GM23338 (cell line): ENCODE measurements around the gene SAMD4A. TPM values are rescaled to one million over a fixed set of nuclear protein-coding genes. Genes with fewer than 3 reads are reported as not detected.

Experiments
- ATAC-seq: fragments of 200-7000 bp; cut with Tn5 transposase; 3 replicates; pipeline ENCODE4 v1.9.1; 2020
- DNase-seq: peaks from one replicate; pipeline ENCODE4 v3.0.0-alpha.2; 2015; ENCODE audit warnings: low spot score
- H2AFZ ChIP-seq: fragments of 200-600 bp; sonication (generic); 2 replicates; pipeline ENCODE4 v1.8.0; 2016; ENCODE audit warnings: antibody characterized with exemption, mild to moderate bottlenecking, moderate library complexity
- H3F3A ChIP-seq: fragments of 200-600 bp; sonication (generic); replicated peaks from 2 replicates; pipeline ENCODE4 v1.8.0; 2017; ENCODE audit warnings: antibody characterized with exemption, mixed run types, low read depth
- H3K27ac ChIP-seq: fragments of 200-600 bp; sonication (generic); 2 replicates; pipeline ENCODE4 v1.6.1; 2016; ENCODE audit warnings: low read depth
- H3K27me3 ChIP-seq: fragments of 200-600 bp; sonication (generic); 2 replicates; pipeline ENCODE4 v1.8.0; 2016; ENCODE audit warnings: mild to moderate bottlenecking, mixed run types, moderate library complexity; ENCODE audit not compliant: insufficient read depth
- H3K36me3 ChIP-seq: fragments of 200-600 bp; sonication (generic); 2 replicates; pipeline ENCODE4 v1.8.0; 2016; ENCODE audit warnings: mild to moderate bottlenecking; ENCODE audit not compliant: insufficient read depth
- H3K4me1 ChIP-seq: fragments of 200-600 bp; sonication (generic); 2 replicates; pipeline ENCODE4 v1.8.0; 2016; ENCODE audit warnings: mild to moderate bottlenecking, moderate library complexity; ENCODE audit not compliant: insufficient read depth
- H3K4me2 ChIP-seq: fragments of 200-600 bp; sonication (generic); 2 replicates; pipeline ENCODE4 v1.7.1; 2017; ENCODE audit warnings: mixed run types
- H3K4me3 ChIP-seq: fragments of 200-600 bp; sonication (generic); 2 replicates; pipeline ENCODE4 v1.6.1; 2016; ENCODE audit warnings: mixed run types
- H3K79me2 ChIP-seq: fragments of 200-600 bp; sonication (generic); replicated peaks from 2 replicates; pipeline ENCODE4 v1.8.0; 2017; ENCODE audit warnings: mild to moderate bottlenecking; ENCODE audit not compliant: insufficient read depth
- H3K9me2 ChIP-seq: fragments of 200-600 bp; sonication (generic); 2 replicates; pipeline ENCODE4 v1.8.0; 2017; ENCODE audit not compliant: insufficient read depth
- H4K20me1 ChIP-seq: fragments of 200-600 bp; sonication (generic); replicated peaks from 2 replicates; pipeline ENCODE4 v1.8.0; 2017; ENCODE audit warnings: mild to moderate bottlenecking; ENCODE audit not compliant: insufficient read depth
- H3K27ac Mint-ChIP-seq: 2 replicates; pipeline ENCODE4 v1.8.0; 2020; ENCODE audit warnings: inconsistent platforms, mild to moderate bottlenecking, moderate library complexity, mixed read lengths
- H3K27me3 Mint-ChIP-seq: 3 replicates; pipeline ENCODE4 v1.8.0; 2022; ENCODE audit warnings: low read depth, mild to moderate bottlenecking, moderate library complexity, mixed read lengths, inconsistent platforms; ENCODE audit not compliant: insufficient read depth, poor library complexity
- H3K36me3 Mint-ChIP-seq: 3 replicates; pipeline ENCODE4 v1.8.0; 2021; ENCODE audit warnings: low read depth, mild to moderate bottlenecking, inconsistent platforms, moderate library complexity, mixed read lengths
- H3K4me1 Mint-ChIP-seq: 3 replicates; pipeline ENCODE4 v1.8.0; 2020; ENCODE audit warnings: mild to moderate bottlenecking, inconsistent platforms, mixed read lengths
- H3K4me3 Mint-ChIP-seq: 3 replicates; pipeline ENCODE4 v1.8.0; 2021; ENCODE audit warnings: moderate library complexity, mild to moderate bottlenecking, inconsistent platforms, mixed read lengths
- H3K9me3 Mint-ChIP-seq: 3 replicates; pipeline ENCODE4 v1.8.0; 2020; ENCODE audit warnings: moderate library complexity, mild to moderate bottlenecking, inconsistent platforms, mixed read lengths
- CREB1 ChIP-seq: fragments of 250-450 bp; sonication (Bioruptor Pico); IDR thresholded peaks from 2 replicates; pipeline ENCODE4 v1.5.0; 2020; ENCODE audit warnings: low read depth, mild to moderate bottlenecking, moderate library complexity
- EZH2 ChIP-seq: fragments of 200-600 bp; sonication (generic); IDR thresholded peaks from one replicate; pipeline ENCODE4 v1.8.0; 2017; ENCODE audit warnings: antibody characterized with exemption, mild to moderate bottlenecking, low read depth; ENCODE audit not compliant: unreplicated experiment
- EZH2phosphoT487 ChIP-seq: fragments of 200-600 bp; sonication (generic); IDR thresholded peaks from one replicate; pipeline ENCODE4 v1.8.1; 2018; ENCODE audit warnings: antibody characterized with exemption; ENCODE audit not compliant: unreplicated experiment
- JUNB ChIP-seq: IDR thresholded peaks from one replicate; pipeline ENCODE4 v1.6.1; 2016; ENCODE audit warnings: antibody characterized with exemption; ENCODE audit not compliant: unreplicated experiment
- NANOG ChIP-seq: IDR thresholded peaks from 2 replicates; pipeline ENCODE4 v1.6.1; 2016; ENCODE audit warnings: antibody characterized with exemption, borderline replicate concordance
- POLR2AphosphoS5 ChIP-seq: IDR thresholded peaks from 2 replicates; pipeline ENCODE4 v1.6.1; 2016; ENCODE audit warnings: antibody characterized with exemption, low read depth
- STAT1 ChIP-seq: IDR thresholded peaks from one replicate; pipeline ENCODE4 v1.6.1; 2016; ENCODE audit warnings: antibody characterized with exemption; ENCODE audit not compliant: unreplicated experiment
- ZNF114 ChIP-seq: fragments of 250-450 bp; sonication (Bioruptor Pico); IDR thresholded peaks from 2 replicates; pipeline ENCODE4 v1.5.0; 2020; ENCODE audit warnings: mild to moderate bottlenecking, moderate library complexity
- ZNF331 ChIP-seq: fragments of 250-450 bp; sonication (Bioruptor Pico); IDR thresholded peaks from 2 replicates; pipeline ENCODE4 v1.5.0; 2020; ENCODE audit warnings: low read depth, mild to moderate bottlenecking, moderate library complexity
- polyA plus RNA-seq: library from polyadenylated mRNA; unstranded; fragments of >200 nt; fragmentation: Nextera tagmentation; extraction: Ambion mirVana; gene quantifications from 2 replicates; pipeline ENCODE4 v1.2.1, GENCODE V29; 2016
- total RNA-seq: library from RNA; depleted of rRNA; stranded (reverse); fragments of >200 nt; shearing (Covaris generic); gene quantifications from 2 replicates; pipeline ENCODE4 v1.2.3, GENCODE V29; 2014
- TF ChIP-seq, protein P1 (sequence below), 2 experiments: fragments of 200-600 bp in 1 of 2; sonication (generic) in 1 of 2; conservative IDR thresholded peaks; 2 replicates each; pipeline versions ENCODE4 v1.5.1 to v1.6.1; 2016 to 2017; ENCODE audit warnings: antibody characterized with exemption in 2 of 2, low read depth in 2 of 2, mild to moderate bottlenecking in 2 of 2, moderate library complexity in 1 of 2
- TF ChIP-seq, protein P2 (sequence below): IDR thresholded peaks from 2 replicates; pipeline ENCODE4 v1.6.1; 2016; ENCODE audit warnings: antibody characterized with exemption
- TF ChIP-seq, protein P3 (sequence below): fragments of 250-450 bp; sonication (Bioruptor Pico); IDR thresholded peaks from 2 replicates; pipeline ENCODE4 v1.5.0; 2020; ENCODE audit warnings: mild to moderate bottlenecking, moderate library complexity

SAMD4A gene
- total and polyA plus RNA-seq, 2 experiments from 2014 or later = 1.6 to 6.9 TPM

DNA sequence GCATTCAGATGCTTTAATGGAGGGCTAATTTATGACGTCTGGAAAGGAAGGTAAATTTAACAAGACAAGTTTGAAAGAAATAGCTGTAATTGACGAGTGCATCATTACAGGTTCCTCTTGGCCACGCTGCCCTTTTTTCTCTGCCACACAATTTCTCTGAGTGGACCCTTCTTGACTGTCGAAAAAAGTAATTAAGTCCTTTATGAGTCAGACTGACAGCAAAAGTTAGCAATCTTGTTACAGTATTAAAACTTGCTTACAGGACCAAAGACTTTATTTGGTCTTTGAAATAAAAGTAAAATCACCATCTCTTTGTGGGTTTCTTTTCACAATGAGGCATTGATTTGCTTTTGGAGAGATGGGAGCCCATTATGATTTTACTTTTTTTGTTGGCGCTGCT lies 42.6 kb downstream of the SAMD4A start (continued):
- TF ChIP-seq ZNF331 (no peak), EZH2phosphoT487 (no peak), STAT1 (no peak), ZNF114 (CRISPR knock-in tag) (no peak), POLR2AphosphoS5 (no peak), EZH2 (no peak)
- TF ChIP-seq, protein P1, sequence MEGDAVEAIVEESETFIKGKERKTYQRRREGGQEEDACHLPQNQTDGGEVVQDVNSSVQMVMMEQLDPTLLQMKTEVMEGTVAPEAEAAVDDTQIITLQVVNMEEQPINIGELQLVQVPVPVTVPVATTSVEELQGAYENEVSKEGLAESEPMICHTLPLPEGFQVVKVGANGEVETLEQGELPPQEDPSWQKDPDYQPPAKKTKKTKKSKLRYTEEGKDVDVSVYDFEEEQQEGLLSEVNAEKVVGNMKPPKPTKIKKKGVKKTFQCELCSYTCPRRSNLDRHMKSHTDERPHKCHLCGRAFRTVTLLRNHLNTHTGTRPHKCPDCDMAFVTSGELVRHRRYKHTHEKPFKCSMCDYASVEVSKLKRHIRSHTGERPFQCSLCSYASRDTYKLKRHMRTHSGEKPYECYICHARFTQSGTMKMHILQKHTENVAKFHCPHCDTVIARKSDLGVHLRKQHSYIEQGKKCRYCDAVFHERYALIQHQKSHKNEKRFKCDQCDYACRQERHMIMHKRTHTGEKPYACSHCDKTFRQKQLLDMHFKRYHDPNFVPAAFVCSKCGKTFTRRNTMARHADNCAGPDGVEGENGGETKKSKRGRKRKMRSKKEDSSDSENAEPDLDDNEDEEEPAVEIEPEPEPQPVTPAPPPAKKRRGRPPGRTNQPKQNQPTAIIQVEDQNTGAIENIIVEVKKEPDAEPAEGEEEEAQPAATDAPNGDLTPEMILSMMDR (conservative IDR thresholded peaks at IDR 0.05; ENCODE audit: low read depth in 2 of 2) = no peak
- TF ChIP-seq, protein P2, sequence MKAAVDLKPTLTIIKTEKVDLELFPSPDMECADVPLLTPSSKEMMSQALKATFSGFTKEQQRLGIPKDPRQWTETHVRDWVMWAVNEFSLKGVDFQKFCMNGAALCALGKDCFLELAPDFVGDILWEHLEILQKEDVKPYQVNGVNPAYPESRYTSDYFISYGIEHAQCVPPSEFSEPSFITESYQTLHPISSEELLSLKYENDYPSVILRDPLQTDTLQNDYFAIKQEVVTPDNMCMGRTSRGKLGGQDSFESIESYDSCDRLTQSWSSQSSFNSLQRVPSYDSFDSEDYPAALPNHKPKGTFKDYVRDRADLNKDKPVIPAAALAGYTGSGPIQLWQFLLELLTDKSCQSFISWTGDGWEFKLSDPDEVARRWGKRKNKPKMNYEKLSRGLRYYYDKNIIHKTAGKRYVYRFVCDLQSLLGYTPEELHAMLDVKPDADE = no peak

DNA sequence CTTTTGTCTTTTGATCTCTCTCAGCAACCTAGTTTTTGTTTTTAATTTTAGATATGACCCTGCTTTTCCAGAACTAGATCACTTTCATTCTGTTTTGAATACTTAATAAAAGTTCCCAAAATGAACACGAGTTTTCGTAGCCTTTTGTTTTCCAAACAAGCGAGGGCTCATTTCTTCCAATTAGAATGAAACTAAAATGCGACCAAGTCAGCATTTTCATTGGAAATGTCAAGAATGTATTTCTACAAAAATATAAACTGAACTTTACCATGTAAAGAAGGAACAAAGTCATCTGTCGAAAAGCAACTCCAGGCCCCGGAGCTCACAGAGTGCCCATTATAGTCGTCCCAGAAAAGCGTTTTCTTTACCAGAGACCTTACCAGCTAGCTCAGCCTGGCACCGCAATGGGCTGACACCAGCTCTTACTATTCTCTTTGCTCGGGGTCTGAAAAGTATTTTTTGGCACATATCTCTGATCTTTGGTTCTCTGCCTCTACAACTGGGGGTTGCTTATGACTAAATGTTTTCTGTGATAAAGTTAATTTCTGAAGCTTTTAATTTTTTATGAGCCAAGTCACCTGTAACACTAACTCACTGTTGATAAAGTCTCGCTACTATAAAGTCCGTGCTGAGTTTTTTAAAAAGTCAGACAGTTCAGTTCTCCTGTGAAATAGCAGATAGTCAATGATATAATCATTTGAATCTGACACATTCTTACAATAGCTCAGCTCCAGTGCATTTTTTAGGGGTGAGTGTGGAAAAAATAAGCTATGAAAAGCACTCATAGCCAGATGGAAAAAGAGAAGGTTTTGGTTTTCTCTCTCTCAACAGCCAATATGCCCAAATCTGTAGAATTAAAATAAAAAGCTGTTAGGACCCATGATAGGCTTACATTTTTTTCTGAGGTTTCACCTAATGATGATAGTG lies 43.4 kb downstream of the SAMD4A start:
- Mint-ChIP-seq H3K4me1 (peaks cover 4% of the 10 kb centered on the region; the same call in 2 of the 3 replicates), H3K4me3 (no peak overlapping the region), H3K36me3 (no peaks in the 10 kb centered on the region), H3K9me3 (no peaks in the 10 kb centered on the region; the same call in 2 of the 3 replicates), H3K27ac (no peak overlapping the region), H3K27me3 (peaks cover 2% of the 10 kb centered on the region)
- no peak for DNase-seq
- Histone ChIP-seq H3K27me3 (no peaks in the 10 kb centered on the region), H2AFZ (no peak overlapping the region), H3K4me1 (peaks cover 6% of the 10 kb centered on the region; the same call in 1 of the 2 replicates), H4K20me1 (no peaks in the 10 kb centered on the region), H3K9me2 (no peaks in the 10 kb centered on the region), H3F3A (no peaks in the 10 kb centered on the region), H3K27ac (no peak overlapping the region), H3K4me3 (no peak overlapping the region), H3K4me2 (no peak overlapping the region), H3K79me2 (no peaks in the 10 kb centered on the region), H3K36me3 (no peaks in the 10 kb centered on the region)
- no peak for ATAC-seq
- TF ChIP-seq ZNF331 (no peak), ZNF114 (CRISPR knock-in tag) (no peak), POLR2AphosphoS5 (no peak), EZH2 (no peak), STAT1 (no peak), JUNB (no peak), CREB1 (CRISPR knock-in tag) (no peak), NANOG (no peak)
- TF ChIP-seq, protein P1 (conservative IDR thresholded peaks at IDR 0.05; ENCODE audit: low read depth in 2 of 2) = no peak
- TF ChIP-seq, protein P3, sequence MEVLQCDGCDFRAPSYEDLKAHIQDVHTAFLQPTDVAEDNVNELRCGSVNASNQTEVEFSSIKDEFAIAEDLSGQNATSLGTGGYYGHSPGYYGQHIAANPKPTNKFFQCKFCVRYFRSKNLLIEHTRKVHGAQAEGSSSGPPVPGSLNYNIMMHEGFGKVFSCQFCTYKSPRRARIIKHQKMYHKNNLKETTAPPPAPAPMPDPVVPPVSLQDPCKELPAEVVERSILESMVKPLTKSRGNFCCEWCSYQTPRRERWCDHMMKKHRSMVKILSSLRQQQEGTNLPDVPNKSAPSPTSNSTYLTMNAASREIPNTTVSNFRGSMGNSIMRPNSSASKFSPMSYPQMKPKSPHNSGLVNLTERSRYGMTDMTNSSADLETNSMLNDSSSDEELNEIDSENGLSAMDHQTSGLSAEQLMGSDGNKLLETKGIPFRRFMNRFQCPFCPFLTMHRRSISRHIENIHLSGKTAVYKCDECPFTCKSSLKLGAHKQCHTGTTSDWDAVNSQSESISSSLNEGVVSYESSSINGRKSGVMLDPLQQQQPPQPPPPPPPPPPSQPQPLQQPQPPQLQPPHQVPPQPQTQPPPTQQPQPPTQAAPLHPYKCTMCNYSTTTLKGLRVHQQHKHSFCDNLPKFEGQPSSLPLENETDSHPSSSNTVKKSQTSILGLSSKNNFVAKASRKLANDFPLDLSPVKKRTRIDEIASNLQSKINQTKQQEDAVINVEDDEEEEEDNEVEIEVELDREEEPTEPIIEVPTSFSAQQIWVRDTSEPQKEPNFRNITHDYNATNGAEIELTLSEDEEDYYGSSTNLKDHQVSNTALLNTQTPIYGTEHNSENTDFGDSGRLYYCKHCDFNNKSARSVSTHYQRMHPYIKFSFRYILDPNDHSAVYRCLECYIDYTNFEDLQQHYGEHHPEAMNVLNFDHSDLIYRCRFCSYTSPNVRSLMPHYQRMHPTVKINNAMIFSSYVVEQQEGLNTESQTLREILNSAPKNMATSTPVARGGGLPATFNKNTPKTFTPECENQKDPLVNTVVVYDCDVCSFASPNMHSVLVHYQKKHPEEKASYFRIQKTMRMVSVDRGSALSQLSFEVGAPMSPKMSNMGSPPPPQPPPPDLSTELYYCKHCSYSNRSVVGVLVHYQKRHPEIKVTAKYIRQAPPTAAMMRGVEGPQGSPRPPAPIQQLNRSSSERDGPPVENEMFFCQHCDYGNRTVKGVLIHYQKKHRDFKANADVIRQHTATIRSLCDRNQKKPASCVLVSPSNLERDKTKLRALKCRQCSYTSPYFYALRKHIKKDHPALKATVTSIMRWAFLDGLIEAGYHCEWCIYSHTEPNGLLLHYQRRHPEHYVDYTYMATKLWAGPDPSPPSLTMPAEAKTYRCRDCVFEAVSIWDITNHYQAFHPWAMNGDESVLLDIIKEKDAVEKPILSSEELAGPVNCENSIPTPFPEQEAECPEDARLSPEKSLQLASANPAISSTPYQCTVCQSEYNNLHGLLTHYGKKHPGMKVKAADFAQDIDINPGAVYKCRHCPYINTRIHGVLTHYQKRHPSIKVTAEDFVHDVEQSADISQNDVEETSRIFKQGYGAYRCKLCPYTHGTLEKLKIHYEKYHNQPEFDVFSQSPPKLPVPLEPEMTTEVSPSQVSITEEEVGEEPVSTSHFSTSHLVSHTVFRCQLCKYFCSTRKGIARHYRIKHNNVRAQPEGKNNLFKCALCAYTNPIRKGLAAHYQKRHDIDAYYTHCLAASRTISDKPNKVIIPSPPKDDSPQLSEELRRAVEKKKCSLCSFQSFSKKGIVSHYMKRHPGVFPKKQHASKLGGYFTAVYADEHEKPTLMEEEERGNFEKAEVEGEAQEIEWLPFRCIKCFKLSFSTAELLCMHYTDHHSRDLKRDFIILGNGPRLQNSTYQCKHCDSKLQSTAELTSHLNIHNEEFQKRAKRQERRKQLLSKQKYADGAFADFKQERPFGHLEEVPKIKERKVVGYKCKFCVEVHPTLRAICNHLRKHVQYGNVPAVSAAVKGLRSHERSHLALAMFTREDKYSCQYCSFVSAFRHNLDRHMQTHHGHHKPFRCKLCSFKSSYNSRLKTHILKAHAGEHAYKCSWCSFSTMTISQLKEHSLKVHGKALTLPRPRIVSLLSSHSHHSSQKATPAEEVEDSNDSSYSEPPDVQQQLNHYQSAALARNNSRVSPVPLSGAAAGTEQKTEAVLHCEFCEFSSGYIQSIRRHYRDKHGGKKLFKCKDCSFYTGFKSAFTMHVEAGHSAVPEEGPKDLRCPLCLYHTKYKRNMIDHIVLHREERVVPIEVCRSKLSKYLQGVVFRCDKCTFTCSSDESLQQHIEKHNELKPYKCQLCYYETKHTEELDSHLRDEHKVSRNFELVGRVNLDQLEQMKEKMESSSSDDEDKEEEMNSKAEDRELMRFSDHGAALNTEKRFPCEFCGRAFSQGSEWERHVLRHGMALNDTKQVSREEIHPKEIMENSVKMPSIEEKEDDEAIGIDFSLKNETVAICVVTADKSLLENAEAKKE = no peak
